Stomach (tissue), 4 donors: ENCODE measurements around the gene KLHDC8B.

Experiments
- EP300 ChIP-seq: sonication (generic); formaldehyde crosslinking; IDR thresholded peaks from one replicate; pipeline ENCODE4 v1.6.1; 2017; ENCODE audit warnings: antibody characterized with exemption
- POLR2A ChIP-seq, 4 donors: fragments of 450-650 bp; IDR thresholded peaks; one replicate each; pipeline ENCODE4 v1.6.1; 2016; ENCODE audit warnings: antibody characterized with exemption in 4 of 4, control low read depth in 2 of 4, mild to moderate bottlenecking in 1 of 4, moderate library complexity in 1 of 4
- TF ChIP-seq, protein P1 (sequence below), 7 experiments: fragments of 450-650 bp in 4 of 7; fragments of 200-600 bp in 3 of 7; sonication (generic) in 3 of 7; IDR thresholded peaks; one replicate each; pipeline ENCODE4 v1.5.1; 2016 to 2019; ENCODE audit warnings: antibody characterized with exemption in 7 of 7, control low read depth in 2 of 7, mild to moderate bottlenecking in 1 of 7

DNA sequence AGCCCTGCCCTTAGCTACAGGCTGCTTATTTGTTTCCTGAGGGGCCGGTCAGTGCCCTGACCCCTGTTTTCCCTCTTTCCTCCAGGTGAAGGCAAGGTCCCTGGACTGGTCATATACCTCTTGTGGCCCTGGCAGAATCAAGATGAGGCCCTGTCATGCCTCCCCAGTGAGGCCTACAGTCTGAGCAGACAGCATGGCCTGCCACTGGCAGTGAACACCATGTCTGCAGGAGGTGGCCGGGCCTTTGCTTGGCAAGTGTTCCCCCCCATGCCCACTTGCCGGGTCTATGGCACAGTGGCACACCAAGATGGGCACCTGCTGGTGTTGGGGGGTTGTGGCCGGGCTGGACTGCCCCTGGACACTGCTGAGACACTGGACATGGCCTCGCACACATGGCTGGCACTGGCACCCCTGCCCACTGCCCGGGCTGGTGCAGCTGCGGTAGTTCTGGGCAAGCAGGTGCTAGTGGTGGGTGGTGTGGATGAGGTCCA lies 1.2 kb downstream of the KLHDC8B start:
- no peak for TF ChIP-seq POLR2A (IDR thresholded peaks at IDR 0.05)
- TF ChIP-seq, protein P1, sequence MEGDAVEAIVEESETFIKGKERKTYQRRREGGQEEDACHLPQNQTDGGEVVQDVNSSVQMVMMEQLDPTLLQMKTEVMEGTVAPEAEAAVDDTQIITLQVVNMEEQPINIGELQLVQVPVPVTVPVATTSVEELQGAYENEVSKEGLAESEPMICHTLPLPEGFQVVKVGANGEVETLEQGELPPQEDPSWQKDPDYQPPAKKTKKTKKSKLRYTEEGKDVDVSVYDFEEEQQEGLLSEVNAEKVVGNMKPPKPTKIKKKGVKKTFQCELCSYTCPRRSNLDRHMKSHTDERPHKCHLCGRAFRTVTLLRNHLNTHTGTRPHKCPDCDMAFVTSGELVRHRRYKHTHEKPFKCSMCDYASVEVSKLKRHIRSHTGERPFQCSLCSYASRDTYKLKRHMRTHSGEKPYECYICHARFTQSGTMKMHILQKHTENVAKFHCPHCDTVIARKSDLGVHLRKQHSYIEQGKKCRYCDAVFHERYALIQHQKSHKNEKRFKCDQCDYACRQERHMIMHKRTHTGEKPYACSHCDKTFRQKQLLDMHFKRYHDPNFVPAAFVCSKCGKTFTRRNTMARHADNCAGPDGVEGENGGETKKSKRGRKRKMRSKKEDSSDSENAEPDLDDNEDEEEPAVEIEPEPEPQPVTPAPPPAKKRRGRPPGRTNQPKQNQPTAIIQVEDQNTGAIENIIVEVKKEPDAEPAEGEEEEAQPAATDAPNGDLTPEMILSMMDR (IDR thresholded peaks at IDR 0.05): no peak
- TF ChIP-seq EP300: no peak
